SK-N-MC (cell line): ENCODE measurements around the gene SPTSSB.

Source experiments
- EZH2 ChIP-seq: fragments of 200-600 bp; sonication (generic); IDR thresholded peaks from one replicate; pipeline ENCODE4 v1.6.1; 2017; ENCODE audit warnings: antibody characterized with exemption
- FOXP2 ChIP-seq: optimal IDR thresholded peaks from 2 replicates; pipeline ENCODE3; 2011; ENCODE audit warnings: mild to moderate bottlenecking, moderate library complexity; ENCODE audit not compliant: insufficient read depth; ENCODE audit errors: extremely low read length, control extremely low read depth
- POLR2AphosphoS5 ChIP-seq: IDR thresholded peaks from 2 replicates; pipeline ENCODE4 v1.6.1; 2012; ENCODE audit warnings: mild to moderate bottlenecking, low read depth, low read length, borderline replicate concordance

- TF ChIP-seq POLR2AphosphoS5: no peak
- no peak for TF ChIP-seq EZH2
- TF ChIP-seq FOXP2: no peak
Measured at GRCh38 chr3:161401389-161401788, 30.1 kb upstream of the SPTSSB start.
